ENCODE results near the gene B4GALNT2. TPM values are rescaled to one million over a fixed set of nuclear protein-coding genes. Genes with fewer than 3 reads are reported as not detected.
"Not testable (repeated sequence)": the region's sequence is repeated elsewhere in the genome, so short reads cannot be mapped to it uniquely, and the experiment has no call there.

The B4GALNT2 gene
- polyA plus RNA-seq, 5 donors: 0.41 to 0.76 (median 0.72) TPM

- DNase-seq: no peak
These were observed 48.5 kb downstream of the B4GALNT2 start for GRCh38 chr17:49180998-49181635.

DNA sequence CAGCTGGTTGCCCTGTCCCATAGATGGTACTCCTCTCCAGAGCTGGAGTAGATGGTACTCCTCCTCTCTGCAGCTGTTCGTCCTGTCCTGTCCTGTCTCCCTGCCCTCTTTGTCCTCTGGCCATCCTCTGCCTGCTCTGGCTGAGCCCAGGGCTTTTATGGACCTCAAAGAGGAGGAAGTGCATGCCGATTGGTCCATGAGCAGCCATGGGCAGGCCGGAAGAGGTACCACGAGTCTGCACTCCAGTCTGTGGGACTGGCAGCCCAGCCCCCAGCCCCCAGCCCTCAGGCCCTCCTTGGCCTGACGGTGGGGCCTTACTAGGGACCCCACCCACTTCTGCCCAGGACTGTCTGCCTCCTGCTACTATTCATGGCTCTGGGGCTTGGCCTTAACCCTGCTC is 50.8 kb downstream of the B4GALNT2 start:
- no peak for DNase-seq

- no peak for DNase-seq
These were observed 51.2 kb downstream of the B4GALNT2 start for GRCh38 chr17:49183801-49184200.

GRCh38 chr17:49184522-49184921 is 52.0 kb downstream of the B4GALNT2 start:
- not testable (repeated sequence) for DNase-seq

DNA sequence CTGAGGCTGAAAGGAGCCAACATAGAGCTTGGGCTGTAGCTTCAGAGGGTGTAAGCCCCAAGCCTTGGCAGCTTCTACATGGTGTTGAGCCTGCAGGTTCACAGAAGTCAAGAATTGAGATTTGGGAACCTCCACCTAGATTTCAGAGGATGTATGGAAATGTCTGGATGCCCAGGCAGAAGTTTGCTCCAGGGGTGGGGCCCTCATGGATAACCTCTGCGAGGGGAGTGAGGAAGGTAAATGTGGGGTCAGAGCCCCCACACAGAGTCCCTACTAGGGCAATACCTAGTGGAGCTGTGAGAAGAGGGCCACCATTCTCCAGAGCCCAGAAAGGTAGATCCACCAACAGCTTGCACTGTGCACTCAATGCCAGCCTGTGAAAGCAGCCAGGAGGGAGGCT is 52.8 kb downstream of the B4GALNT2 start:
- DNase-seq: not testable (repeated sequence)

GRCh38 chr17:49187301-49187700 is 54.7 kb downstream of the B4GALNT2 start:
- no peak for DNase-seq

- no peak for DNase-seq
These were observed 58.4 kb downstream of the B4GALNT2 start for GRCh38 chr17:49190932-49191331.

- no peak for DNase-seq
These were observed 58.9 kb downstream of the B4GALNT2 start for GRCh38 chr17:49191409-49191916.

DNA sequence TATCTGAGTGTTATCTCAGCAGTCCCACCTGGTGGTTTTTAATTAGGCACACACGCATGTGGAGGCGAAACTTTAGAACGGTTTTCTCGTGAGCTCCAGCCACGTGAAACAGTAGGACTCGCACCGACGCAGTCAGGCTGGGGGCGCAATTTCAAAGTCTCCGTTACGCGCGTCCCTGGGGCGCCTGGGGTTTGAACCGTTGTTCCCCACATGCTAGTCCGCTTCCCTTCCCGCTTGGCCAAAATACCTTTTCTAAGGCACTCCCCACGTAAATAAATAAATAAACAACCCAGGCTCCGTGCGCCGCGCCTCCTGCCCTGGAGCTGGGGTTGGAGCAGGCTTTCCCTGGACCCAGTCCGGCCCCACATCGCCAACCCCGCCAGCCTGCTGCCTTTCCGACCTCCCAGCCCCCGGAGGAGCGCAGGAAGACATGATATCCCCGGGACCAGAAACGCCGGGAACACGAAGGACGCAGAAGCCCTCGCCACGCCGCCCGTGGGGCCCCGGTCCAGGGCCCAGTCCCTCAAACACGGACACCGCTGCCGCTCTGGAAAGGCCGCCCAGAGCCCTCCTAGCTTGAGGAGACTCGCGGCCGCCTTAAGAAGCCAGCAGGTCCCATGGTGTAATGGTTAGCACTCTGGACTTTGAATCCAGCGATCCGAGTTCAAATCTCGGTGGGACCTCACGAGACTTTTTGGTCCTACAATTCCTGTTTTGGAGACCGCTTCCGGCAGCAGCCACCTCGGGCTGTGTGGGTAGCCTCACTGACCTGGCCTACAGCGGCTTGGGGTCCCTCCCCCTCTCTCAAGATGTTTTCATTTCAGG is 59.6 kb downstream of the B4GALNT2 start:
- DNase-seq: peak; percentile 91 to 94

- peak; percentile 52 to 53 for DNase-seq
These were observed 61.1 kb downstream of the B4GALNT2 start for GRCh38 chr17:49193513-49194296.

DNA sequence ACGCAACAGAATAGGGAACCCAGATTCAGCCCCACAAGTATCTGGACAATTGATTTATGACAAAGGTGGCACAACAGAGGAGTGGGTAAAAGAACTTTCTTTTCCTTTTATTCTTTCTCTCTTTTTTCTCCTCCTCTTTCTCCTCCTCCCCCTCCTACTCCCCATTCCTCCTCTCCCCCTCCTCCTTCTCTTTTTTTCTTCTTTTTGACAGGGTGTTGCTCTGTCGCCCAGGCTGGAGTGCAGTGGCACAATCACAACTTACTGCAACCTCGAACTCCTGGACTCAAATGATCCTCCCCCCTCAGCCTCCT is 61.7 kb downstream of the B4GALNT2 start:
- DNase-seq: no peak

DNA sequence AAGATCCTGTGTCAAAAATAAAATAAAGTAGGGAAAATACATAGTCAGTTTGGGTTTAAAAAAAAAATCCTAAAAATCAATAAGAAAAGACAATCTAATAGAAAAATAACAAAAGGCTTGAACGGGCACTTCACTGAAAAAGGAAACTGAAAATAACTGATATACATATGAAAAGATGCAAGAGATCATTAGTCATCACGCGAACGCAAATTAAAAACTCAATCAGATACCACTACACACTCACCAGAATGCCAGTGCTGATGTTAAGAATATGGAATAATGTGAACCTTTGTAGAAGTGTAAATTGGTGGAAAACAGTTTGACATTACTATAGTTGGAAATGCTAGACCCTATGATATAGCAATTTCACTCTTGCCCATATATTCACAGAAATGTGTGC is 63.2 kb downstream of the B4GALNT2 start:
- DNase-seq: no peak

- DNase-seq: no peak
These were observed 64.0 kb downstream of the B4GALNT2 start for GRCh38 chr17:49196520-49196919.

DNA sequence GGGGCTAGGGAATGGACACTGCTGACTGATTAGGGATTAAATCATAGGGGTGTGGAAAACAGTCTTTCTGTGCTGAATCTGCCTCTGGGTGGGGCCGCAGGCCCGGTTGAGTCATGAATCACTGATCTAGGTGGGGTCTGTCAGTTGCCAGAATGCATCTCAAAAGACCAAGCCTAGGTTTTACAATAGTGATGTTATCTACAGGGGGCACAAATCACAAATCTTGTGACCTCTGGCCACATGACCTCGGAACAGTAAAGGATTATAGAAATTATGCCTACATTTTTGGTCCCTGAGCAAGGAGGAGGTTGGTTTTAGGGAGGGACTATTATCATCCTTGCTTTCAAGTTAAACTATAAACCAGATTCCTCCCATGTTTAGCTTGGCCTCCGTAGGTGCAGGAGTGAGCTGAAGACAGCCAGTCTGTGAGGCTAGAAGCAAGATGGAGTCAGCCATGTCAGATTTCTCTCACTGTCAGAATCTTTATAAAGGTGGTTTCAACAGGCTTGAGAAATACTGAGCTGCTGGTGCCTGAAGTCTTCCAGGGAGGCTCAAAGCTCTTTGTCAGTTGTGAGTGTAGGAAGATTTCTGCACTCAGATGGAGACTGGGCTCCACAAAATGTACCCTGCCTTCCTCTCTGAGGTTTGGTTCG is 64.9 kb downstream of the B4GALNT2 start:
- no peak for DNase-seq

DNA sequence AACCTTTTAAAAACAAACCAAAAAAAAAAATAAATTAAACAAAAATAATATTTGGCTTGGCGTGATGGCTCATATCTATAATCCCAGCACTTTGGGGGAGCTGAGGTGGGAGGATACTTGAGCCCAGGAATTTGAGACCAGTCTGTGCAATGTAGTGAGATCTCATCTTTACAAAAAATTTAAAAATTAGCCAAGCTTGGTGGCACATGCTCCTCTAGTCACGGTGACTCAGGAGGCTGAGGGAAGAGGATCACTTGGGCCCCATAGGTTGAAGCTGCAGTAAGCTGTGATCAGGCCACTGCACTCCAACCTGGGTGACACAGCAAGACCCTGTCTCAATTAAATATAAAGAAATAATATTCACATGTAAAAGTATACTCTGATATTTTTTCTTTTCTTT is 65.6 kb downstream of the B4GALNT2 start:
- no peak for DNase-seq

DNA sequence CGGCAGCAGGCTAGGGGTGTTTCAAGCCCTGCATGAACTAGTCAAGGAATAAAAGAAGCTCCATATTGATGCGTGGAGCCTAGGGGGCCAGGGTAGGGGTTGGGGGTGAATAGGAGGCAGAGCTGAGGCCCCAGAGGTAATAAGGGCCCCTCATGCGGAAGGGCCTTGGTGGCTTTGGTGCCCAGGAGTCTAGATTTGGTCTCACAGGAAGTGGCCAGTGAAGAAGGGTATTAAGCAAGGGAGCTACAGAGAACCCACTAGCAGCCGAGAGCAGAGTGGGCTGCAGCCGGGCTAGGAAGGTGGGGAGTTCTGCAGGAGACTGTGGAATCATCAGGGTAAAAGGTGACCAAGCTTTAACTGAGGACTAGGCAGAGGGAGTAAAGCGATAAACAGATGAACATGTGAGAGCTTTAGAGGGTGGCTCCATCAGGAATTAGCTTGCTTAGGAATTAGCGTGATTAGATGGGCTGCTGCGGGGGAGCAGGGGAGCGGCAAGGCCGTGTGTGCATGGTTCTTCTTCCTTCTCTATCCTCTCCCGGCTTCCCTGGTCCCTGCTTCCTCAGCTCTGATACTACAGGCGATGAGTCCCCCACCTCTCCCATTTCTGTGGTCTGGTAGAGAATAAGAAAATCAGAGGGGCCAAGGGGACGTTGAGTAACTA is 68.0 kb downstream of the B4GALNT2 start:
- DNase-seq: no peak

GRCh38 chr17:49201481-49201927 is 68.9 kb downstream of the B4GALNT2 start:
- DNase-seq: no peak

DNA sequence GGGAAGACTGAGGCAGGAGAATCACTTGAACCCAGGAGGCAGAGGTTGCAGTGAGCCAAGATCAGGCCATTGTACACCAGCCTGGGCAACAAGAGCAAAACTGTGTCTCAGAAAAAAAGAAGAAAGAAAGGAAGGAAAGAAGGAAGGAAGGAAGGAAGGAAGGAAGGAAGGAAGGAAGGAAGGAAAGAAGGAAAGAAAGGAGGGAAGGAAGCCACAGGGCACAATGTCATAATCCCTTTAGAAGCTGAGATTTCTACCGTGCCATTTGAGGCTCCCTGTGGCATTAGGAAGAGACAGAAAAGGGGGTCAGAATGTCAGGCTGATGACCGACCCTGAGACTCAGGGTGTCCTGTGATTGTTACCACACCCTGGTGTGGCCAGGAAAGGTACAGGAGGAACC is 71.2 kb downstream of the B4GALNT2 start:
- DNase-seq: no peak

DNA sequence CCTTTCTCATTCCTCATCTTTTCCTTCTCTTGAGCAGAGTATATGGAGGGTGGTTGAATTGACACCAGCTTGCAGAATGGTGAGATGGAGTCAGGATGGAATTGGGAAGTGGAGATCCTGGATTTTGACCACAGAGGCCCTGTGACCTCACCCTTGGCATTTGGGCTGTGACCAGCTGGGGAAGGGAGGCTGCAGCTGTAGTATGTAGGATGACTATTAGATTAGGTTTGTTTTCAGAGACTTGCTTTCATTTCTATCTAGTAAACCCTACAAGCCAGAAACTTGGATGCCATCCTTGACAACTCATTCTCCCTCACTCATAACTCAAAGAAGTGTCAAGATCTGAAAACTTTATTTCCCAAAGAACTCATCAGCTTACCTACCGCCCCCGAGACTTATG is 71.9 kb downstream of the B4GALNT2 start:
- no peak for DNase-seq

DNA sequence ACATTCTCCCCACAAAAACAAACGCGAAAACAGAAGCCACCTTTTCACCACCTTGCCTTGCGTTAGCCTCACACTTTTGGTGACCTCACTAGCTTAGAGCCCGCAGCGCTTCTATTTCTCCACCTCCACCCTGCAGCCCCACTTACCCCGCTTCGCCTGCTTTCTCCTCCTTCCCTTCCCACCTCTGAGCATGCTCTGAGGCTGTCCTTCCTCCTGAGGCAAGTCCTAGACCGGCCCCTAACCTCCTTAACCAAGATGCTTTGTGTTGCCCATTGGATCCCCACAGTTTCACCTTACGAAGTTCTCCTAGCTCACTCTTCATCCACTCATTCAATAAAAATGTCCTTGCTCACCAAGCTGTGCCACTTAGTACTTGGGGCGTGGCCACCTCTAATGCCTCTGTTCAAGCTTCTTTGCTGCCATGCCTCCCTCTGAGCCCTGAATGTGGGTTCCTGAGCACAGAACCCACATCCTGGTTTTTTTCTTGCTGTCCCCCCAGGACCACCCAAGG is 76.5 kb downstream of the B4GALNT2 start:
- DNase-seq: no peak

Measured in right lung (tissue), 5 donors.